ENCODE results near the gene SERTAD2.

The SERTAD2 gene

GRCh38 chr2:64653109-64654062, at the start of gene SERTAD2:
Gene SERTAD2 (minus strand): TSS chr2:64653913. CDS start chr2:64636871, 17,042 bp downstream.
- H3K27me3 ChIP-seq (ENCODE audit: insufficient read depth, low read length) = no peaks in the 10 kb centered on the region
- no peaks in the 10 kb centered on the region for H3K9me3 ChIP-seq (ENCODE audit: low read length)
- peak within 1 kb of the TSS; percentile 75 for H2AFZ ChIP-seq (ENCODE audit: low read depth, low read length)
- H3K36me3 ChIP-seq (ENCODE audit: insufficient read depth, low read length) = no peaks in the 10 kb centered on the region
- peak within 1 kb of the TSS; percentile 82 for H3K4me3 ChIP-seq (ENCODE audit: low read length)
- H3K4me1 ChIP-seq (ENCODE audit: insufficient read depth, low read length) = peaks cover 53% of the 10 kb centered on the region

- Histone ChIP-seq H3K9me3 (ENCODE audit: low read length) (no peaks in the 10 kb centered on the region), H2AFZ (ENCODE audit: low read depth, low read length) (no peak overlapping the region), H3K27me3 (ENCODE audit: insufficient read depth, low read length) (no peaks in the 10 kb centered on the region), H3K4me1 (ENCODE audit: insufficient read depth, low read length) (no peaks in the 10 kb centered on the region), H3K4me3 (ENCODE audit: low read length) (no peak overlapping the region), H3K36me3 (ENCODE audit: insufficient read depth, low read length) (no peaks in the 10 kb centered on the region)
These were observed 46.6 kb upstream of the SERTAD2 start for GRCh38 chr2:64700133-64700809.

DNA sequence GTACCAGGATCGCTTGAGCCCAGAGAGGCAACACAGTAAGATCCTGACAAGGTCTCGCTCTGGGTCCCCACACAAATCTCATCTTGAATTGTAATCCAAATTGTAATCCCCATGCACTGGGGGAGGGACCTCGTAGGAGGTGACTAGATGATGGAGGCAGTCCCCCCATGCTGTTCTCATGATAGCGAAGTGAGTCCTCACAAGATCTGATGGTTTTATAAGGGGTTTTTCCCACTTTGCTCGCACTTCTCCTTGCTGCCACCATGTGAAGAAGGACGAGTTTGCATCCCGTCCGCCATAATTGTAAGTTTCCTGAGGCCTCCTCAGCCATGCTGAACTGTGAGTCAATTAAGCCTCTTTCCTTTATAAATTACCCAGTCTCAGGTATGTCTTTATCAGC, 46.0 kb upstream of the SERTAD2 start:
- Histone ChIP-seq H3K4me3 (ENCODE audit: low read length) (no peak overlapping the region), H3K27me3 (ENCODE audit: insufficient read depth, low read length) (no peaks in the 10 kb centered on the region), H2AFZ (ENCODE audit: low read depth, low read length) (no peak overlapping the region), H3K36me3 (ENCODE audit: insufficient read depth, low read length) (no peaks in the 10 kb centered on the region), H3K9me3 (ENCODE audit: low read length) (no peaks in the 10 kb centered on the region), H3K4me1 (ENCODE audit: insufficient read depth, low read length) (no peaks in the 10 kb centered on the region)

- no peak overlapping the region for H3K4me3 ChIP-seq (ENCODE audit: low read length)
- no peaks in the 10 kb centered on the region for H3K27me3 ChIP-seq (ENCODE audit: insufficient read depth, low read length)
- no peaks in the 10 kb centered on the region for H3K9me3 ChIP-seq (ENCODE audit: low read length)
- H3K36me3 ChIP-seq (ENCODE audit: insufficient read depth, low read length) = no peaks in the 10 kb centered on the region
- no peaks in the 10 kb centered on the region for H3K4me1 ChIP-seq (ENCODE audit: insufficient read depth, low read length)
- H2AFZ ChIP-seq (ENCODE audit: low read depth, low read length) = no peak overlapping the region
These were observed 45.1 kb upstream of the SERTAD2 start for GRCh38 chr2:64698668-64699444.

- no peaks in the 10 kb centered on the region for H3K27me3 ChIP-seq (ENCODE audit: insufficient read depth, low read length)
- H3K4me1 ChIP-seq (ENCODE audit: insufficient read depth, low read length) = no peaks in the 10 kb centered on the region
- no peaks in the 10 kb centered on the region for H3K36me3 ChIP-seq (ENCODE audit: insufficient read depth, low read length)
- H3K4me3 ChIP-seq (ENCODE audit: low read length) = no peak overlapping the region
- H2AFZ ChIP-seq (ENCODE audit: low read depth, low read length) = no peak overlapping the region
- H3K9me3 ChIP-seq (ENCODE audit: low read length) = no peaks in the 10 kb centered on the region
These were observed 44.5 kb upstream of the SERTAD2 start for GRCh38 chr2:64698177-64698643.

GRCh38 chr2:64697297-64698176, 43.8 kb upstream of the SERTAD2 start:
- no peak overlapping the region for H2AFZ ChIP-seq (ENCODE audit: low read depth, low read length)
- H3K4me1 ChIP-seq (ENCODE audit: insufficient read depth, low read length) = no peaks in the 10 kb centered on the region
- no peaks in the 10 kb centered on the region for H3K27me3 ChIP-seq (ENCODE audit: insufficient read depth, low read length)
- H3K9me3 ChIP-seq (ENCODE audit: low read length) = no peaks in the 10 kb centered on the region
- no peak overlapping the region for H3K4me3 ChIP-seq (ENCODE audit: low read length)
- H3K36me3 ChIP-seq (ENCODE audit: insufficient read depth, low read length) = no peaks in the 10 kb centered on the region

GRCh38 chr2:64696636-64697035, 42.9 kb upstream of the SERTAD2 start:
- no peak overlapping the region for H3K4me3 ChIP-seq (ENCODE audit: low read length)
- H2AFZ ChIP-seq (ENCODE audit: low read depth, low read length) = no peak overlapping the region
- peaks cover 3% of the 10 kb centered on the region for H3K9me3 ChIP-seq (ENCODE audit: low read length)
- H3K4me1 ChIP-seq (ENCODE audit: insufficient read depth, low read length) = no peaks in the 10 kb centered on the region
- no peaks in the 10 kb centered on the region for H3K27me3 ChIP-seq (ENCODE audit: insufficient read depth, low read length)
- H3K36me3 ChIP-seq (ENCODE audit: insufficient read depth, low read length) = no peaks in the 10 kb centered on the region

GRCh38 chr2:64695721-64696261, 42.1 kb upstream of the SERTAD2 start:
- no peaks in the 10 kb centered on the region for H3K4me1 ChIP-seq (ENCODE audit: insufficient read depth, low read length)
- H2AFZ ChIP-seq (ENCODE audit: low read depth, low read length) = no peak overlapping the region
- no peak overlapping the region for H3K4me3 ChIP-seq (ENCODE audit: low read length)
- H3K27me3 ChIP-seq (ENCODE audit: insufficient read depth, low read length) = no peaks in the 10 kb centered on the region
- H3K9me3 ChIP-seq (ENCODE audit: low read length) = peaks cover 3% of the 10 kb centered on the region
- no peaks in the 10 kb centered on the region for H3K36me3 ChIP-seq (ENCODE audit: insufficient read depth, low read length)

DNA sequence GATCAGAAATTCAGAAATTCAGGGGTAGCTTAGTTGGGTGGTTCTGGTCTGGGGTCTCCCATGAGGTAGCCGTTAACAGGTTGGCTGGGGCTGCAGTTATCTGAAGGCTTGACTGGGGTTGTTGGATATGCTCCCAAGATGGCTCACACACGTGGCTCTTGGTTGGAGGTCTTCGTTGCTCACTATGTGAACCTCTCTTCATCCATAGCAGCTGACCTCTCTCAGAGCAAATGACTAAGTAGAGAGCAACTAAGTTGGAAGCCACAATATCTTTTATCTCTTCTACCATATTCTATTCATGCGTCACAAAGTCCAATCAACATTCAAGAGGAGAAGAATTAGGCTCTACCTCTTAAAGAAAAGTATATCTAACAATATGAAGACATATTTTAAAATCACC, 38.7 kb upstream of the SERTAD2 start:
- H3K36me3 ChIP-seq (ENCODE audit: insufficient read depth, low read length) = no peaks in the 10 kb centered on the region
- H3K27me3 ChIP-seq (ENCODE audit: insufficient read depth, low read length) = no peaks in the 10 kb centered on the region
- no peak overlapping the region for H2AFZ ChIP-seq (ENCODE audit: low read depth, low read length)
- H3K4me3 ChIP-seq (ENCODE audit: low read length) = no peak overlapping the region
- H3K4me1 ChIP-seq (ENCODE audit: insufficient read depth, low read length) = no peaks in the 10 kb centered on the region
- H3K9me3 ChIP-seq (ENCODE audit: low read length) = peaks cover 3% of the 10 kb centered on the region

- H3K4me1 ChIP-seq (ENCODE audit: insufficient read depth, low read length) = peaks cover 10% of the 10 kb centered on the region
- no peak overlapping the region for H3K4me3 ChIP-seq (ENCODE audit: low read length)
- H3K9me3 ChIP-seq (ENCODE audit: low read length) = peaks cover 5% of the 10 kb centered on the region
These were observed 35.2 kb upstream of the SERTAD2 start for GRCh38 chr2:64688909-64689308.

GRCh38 chr2:64686283-64686956, 32.7 kb upstream of the SERTAD2 start:
- Histone ChIP-seq H3K9me3 (ENCODE audit: low read length) (peaks cover 2% of the 10 kb centered on the region), H3K4me3 (ENCODE audit: low read length) (no peak overlapping the region), H3K4me1 (ENCODE audit: insufficient read depth, low read length) (peaks cover 10% of the 10 kb centered on the region), H3K36me3 (ENCODE audit: insufficient read depth, low read length) (no peaks in the 10 kb centered on the region), H3K27me3 (ENCODE audit: insufficient read depth, low read length) (no peaks in the 10 kb centered on the region), H2AFZ (ENCODE audit: low read depth, low read length) (peak overlapping the region; percentile 54)

More at GRCh38 chr2:64688909-64689308, 35.2 kb upstream of the SERTAD2 start:
- no peak overlapping the region for H2AFZ ChIP-seq (ENCODE audit: low read depth, low read length)
- no peaks in the 10 kb centered on the region for H3K36me3 ChIP-seq (ENCODE audit: insufficient read depth, low read length)
- H3K27me3 ChIP-seq (ENCODE audit: insufficient read depth, low read length) = no peaks in the 10 kb centered on the region

Data from neuron (in vitro differentiated cells).